Gastrocnemius medialis (tissue), 4 donors: Measurements from ENCODE around the gene FTL. TPM values are rescaled to one million over a fixed set of nuclear protein-coding genes. Genes with fewer than 3 reads are reported as not detected.
"Not testable (repeated sequence)": the region's sequence is repeated elsewhere in the genome, so short reads cannot be mapped to it uniquely, and the experiment has no call there.

Experiments used
- ATAC-seq, 2 donors: fragments of 150-250 bp; one replicate each; pipeline ENCODE4 v1.9.1; 2016
- DNase-seq, 2 donors: peaks; one replicate each; pipeline ENCODE4 v3.0.0-alpha.2; 2019
- H3K27ac ChIP-seq, 4 donors: fragments of 200-600 bp; sonication (generic); 1 replicate in 1 of 4; 2 replicates in 3 of 4; pipeline ENCODE4 v1.5.1; 2016 to 2018; ENCODE audit warnings: mild to moderate bottlenecking in 2 of 4, moderate library complexity in 1 of 4
- H3K27me3 ChIP-seq, 3 donors: fragments of 200-600 bp; sonication (generic) in 2 of 3; 1 replicate in 1 of 3; 2 replicates in 2 of 3; pipeline versions ENCODE4 v1.5.1 to v1.6.0; 2016 to 2019; ENCODE audit warnings: mild to moderate bottlenecking in 1 of 3, moderate library complexity in 1 of 3
- H3K36me3 ChIP-seq, 2 donors: fragments of 200-600 bp; sonication (generic) in 1 of 2; one replicate each; pipeline ENCODE4 v1.5.1; 2017 to 2018
- H3K4me1 ChIP-seq, 2 donors: fragments of 200-600 bp; sonication (generic) in 1 of 2; one replicate each; pipeline ENCODE4 v1.5.1; 2016 to 2017; ENCODE audit warnings: mild to moderate bottlenecking in 2 of 2
- H3K4me3 ChIP-seq, 4 donors: fragments of 200-600 bp; sonication (generic) in 3 of 4; 1 replicate in 1 of 4; 2 replicates in 3 of 4; pipeline ENCODE4 v1.5.1; 2016 to 2019; ENCODE audit warnings: mild to moderate bottlenecking in 2 of 4
- H3K9me3 ChIP-seq, 3 donors: fragments of 200-600 bp; sonication (generic) in 2 of 3; 1 replicate in 1 of 3; 2 replicates in 2 of 3; pipeline ENCODE4 v1.5.1; 2016 to 2019
- POLR2A ChIP-seq, 2 donors: fragments of 450-650 bp; IDR thresholded peaks; one replicate each; pipeline ENCODE4 v1.6.1; 2017; ENCODE audit warnings: antibody characterized with exemption in 2 of 2, mild to moderate bottlenecking in 2 of 2, moderate library complexity in 2 of 2
- in situ Hi-C, 4 donors: fragments of 200-750 bp; cut with MboI; loops; one replicate each; pipeline versions ENCODE4 v1.15.0 to v1.8.0; 2017; ENCODE audit warnings: low sequenced_read_pairs in 4 of 4
- intact Hi-C: fragments of 100-400 bp; cut with DNase I; formaldehyde crosslinking; loops from one replicate; pipeline ENCODE4 v1.15.1; 2023; ENCODE audit warnings: low total_unique reads
- total RNA-seq, 4 donors: library from RNA; depleted of rRNA; stranded (reverse); fragments of >200 nt; gene quantifications; one replicate each; pipeline versions ENCODE4 v1.1.0 to v1.2.3, GENCODE V29; 2016
- TF ChIP-seq, protein P1 (sequence below), 5 experiments: fragments of 450-650 bp in 3 of 5; fragments of 200-600 bp in 2 of 5; sonication (generic) in 2 of 5; IDR thresholded peaks in 4 of 5; conservative IDR thresholded peaks in 1 of 5; 1 replicate in 4 of 5; 2 replicates in 1 of 5; pipeline ENCODE4 v1.5.1; 2016 to 2019; ENCODE audit warnings: antibody characterized with exemption in 5 of 5, mild to moderate bottlenecking in 3 of 5, moderate library complexity in 3 of 5

The FTL gene
- total RNA-seq, 4 donors from 2014 or later, result 894 to 1,364 (median 1,121) TPM

DNA sequence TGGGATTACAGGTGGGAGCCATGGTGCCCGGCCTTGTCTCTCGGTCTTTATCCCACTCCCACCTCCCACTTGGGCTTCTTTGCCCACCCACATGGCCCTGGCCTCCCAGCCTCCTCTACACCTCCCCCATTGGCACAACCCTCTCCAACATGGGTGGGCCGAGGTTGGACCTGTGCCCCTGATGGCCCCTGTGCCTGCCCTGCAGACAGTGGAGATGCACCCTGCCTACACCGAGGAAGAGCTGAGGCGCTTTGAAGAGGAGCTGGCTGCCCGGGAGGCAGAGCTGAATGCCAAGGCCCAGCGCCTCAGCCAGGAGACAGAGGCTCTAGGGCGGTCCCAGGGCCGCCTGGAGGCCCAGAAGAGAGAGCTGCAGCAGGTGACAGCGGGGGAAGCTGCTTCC lies 44.2 kb upstream of the FTL start:
- no peaks in the 10 kb centered on the region for H3K9me3 ChIP-seq
- in situ Hi-C loops, result no loop called here
- no peak overlapping the region for H3K27ac ChIP-seq
- H3K4me1 ChIP-seq, result no peaks in the 10 kb centered on the region
- no peak overlapping the region for H3K4me3 ChIP-seq
- ATAC-seq (no peak), DNase-seq (no peak)
- TF ChIP-seq, protein P1, sequence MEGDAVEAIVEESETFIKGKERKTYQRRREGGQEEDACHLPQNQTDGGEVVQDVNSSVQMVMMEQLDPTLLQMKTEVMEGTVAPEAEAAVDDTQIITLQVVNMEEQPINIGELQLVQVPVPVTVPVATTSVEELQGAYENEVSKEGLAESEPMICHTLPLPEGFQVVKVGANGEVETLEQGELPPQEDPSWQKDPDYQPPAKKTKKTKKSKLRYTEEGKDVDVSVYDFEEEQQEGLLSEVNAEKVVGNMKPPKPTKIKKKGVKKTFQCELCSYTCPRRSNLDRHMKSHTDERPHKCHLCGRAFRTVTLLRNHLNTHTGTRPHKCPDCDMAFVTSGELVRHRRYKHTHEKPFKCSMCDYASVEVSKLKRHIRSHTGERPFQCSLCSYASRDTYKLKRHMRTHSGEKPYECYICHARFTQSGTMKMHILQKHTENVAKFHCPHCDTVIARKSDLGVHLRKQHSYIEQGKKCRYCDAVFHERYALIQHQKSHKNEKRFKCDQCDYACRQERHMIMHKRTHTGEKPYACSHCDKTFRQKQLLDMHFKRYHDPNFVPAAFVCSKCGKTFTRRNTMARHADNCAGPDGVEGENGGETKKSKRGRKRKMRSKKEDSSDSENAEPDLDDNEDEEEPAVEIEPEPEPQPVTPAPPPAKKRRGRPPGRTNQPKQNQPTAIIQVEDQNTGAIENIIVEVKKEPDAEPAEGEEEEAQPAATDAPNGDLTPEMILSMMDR (IDR thresholded peaks at IDR 0.05 in 4 of 5, conservative IDR thresholded peaks at IDR 0.05 in 1 of 5), result no peak
- no peak for TF ChIP-seq POLR2A (IDR thresholded peaks at IDR 0.05)
- H3K27me3 ChIP-seq, result no peaks in the 10 kb centered on the region
- intact Hi-C loops, result no loop called here
- peaks cover 0 to 61% of the 10 kb centered on the region in 2 donors for H3K36me3 ChIP-seq

DNA sequence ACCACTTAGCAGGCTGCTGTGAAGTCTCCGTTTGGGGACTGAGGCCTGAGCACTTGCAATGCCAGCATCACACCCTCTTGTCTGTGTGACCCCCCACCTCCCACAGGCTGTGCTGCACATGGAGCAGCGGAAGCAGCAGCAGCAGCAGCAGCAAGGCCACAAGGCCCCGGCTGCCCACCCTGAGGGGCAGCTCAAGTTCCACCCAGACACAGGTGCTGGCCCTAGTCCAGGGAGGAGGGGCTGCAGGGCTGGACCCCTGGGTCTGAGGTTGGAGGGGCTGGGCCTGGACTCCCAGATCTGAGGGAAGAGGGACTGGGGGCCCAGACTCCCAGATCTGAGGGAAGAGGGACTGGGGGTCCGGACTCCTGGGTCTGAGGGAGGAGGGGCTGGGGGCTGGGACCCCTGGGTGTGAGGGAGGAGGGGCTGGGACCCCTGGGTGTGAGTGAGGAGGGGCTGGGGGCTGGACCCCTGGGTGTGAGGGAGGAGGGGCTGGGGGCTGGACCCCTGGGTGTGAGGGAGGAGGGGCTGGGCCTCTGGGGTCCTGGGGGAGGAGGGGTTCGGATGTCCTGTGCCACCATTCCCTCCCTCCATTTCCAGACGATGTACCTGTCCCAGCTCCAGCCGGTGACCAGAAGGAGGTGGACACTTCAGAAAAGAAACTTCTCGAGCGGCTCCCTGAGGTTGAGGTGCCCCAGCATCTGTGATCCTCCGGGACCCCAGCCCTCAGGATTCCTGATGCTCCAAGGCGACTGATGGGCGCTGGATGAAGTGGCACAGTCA lies 43.2 kb upstream of the FTL start:
- Histone ChIP-seq H3K36me3 (peaks cover 0 to 52% of the 10 kb centered on the region in 2 donors), H3K27ac (no peak overlapping the region), H3K4me3 (no peak overlapping the region), H3K4me1 (no peaks in the 10 kb centered on the region), H3K9me3 (no peaks in the 10 kb centered on the region), H3K27me3 (no peaks in the 10 kb centered on the region)
- ATAC-seq, result no peak
- intact Hi-C loops, result no loop called here
- in situ Hi-C loops, result no loop called here
- no peak for DNase-seq
- TF ChIP-seq, protein P1 (IDR thresholded peaks at IDR 0.05 in 4 of 5, conservative IDR thresholded peaks at IDR 0.05 in 1 of 5), result no peak
- TF ChIP-seq POLR2A (IDR thresholded peaks at IDR 0.05), result no peak

DNA sequence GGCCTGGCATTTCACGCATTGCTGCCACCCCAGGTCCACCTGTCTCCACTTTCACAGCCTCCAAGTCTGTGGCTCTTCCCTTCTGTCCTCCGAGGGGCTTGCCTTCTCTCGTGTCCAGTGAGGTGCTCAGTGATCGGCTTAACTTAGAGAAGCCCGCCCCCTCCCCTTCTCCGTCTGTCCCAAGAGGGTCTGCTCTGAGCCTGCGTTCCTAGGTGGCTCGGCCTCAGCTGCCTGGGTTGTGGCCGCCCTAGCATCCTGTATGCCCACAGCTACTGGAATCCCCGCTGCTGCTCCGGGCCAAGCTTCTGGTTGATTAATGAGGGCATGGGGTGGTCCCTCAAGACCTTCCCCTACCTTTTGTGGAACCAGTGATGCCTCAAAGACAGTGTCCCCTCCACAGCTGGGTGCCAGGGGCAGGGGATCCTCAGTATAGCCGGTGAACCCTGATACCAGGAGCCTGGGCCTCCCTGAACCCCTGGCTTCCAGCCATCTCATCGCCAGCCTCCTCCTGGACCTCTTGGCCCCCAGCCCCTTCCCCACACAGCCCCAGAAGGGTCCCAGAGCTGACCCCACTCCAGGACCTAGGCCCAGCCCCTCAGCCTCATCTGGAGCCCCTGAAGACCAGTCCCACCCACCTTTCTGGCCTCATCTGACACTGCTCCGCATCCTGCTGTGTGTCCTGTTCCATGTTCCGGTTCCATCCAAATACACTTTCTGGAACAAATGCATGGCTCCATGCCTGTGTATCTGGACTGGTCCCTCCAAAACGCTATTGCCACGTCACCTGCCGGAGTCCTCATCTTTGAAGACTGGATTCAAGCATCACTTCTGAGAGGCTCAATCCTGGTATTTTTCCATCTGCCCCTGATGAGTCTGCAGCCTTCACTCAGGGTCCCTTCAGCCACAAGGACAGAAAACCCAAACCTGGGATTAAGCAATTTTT lies 42.3 kb upstream of the FTL start:
- DNase-seq, result no peak
- peaks cover 0 to 52% of the 10 kb centered on the region in 2 donors for H3K36me3 ChIP-seq
- in situ Hi-C loops (no loop called here), intact Hi-C loops (no loop called here)
- no peak for TF ChIP-seq POLR2A (IDR thresholded peaks at IDR 0.05)
- TF ChIP-seq, protein P1 (IDR thresholded peaks at IDR 0.05 in 4 of 5, conservative IDR thresholded peaks at IDR 0.05 in 1 of 5), result no peak
- H3K4me3 ChIP-seq, result no peak overlapping the region
- H3K27me3 ChIP-seq, result no peaks in the 10 kb centered on the region
- no peak overlapping the region for H3K27ac ChIP-seq
- ATAC-seq, result no peak
- no peaks in the 10 kb centered on the region for H3K4me1 ChIP-seq
- H3K9me3 ChIP-seq, result no peaks in the 10 kb centered on the region

DNA sequence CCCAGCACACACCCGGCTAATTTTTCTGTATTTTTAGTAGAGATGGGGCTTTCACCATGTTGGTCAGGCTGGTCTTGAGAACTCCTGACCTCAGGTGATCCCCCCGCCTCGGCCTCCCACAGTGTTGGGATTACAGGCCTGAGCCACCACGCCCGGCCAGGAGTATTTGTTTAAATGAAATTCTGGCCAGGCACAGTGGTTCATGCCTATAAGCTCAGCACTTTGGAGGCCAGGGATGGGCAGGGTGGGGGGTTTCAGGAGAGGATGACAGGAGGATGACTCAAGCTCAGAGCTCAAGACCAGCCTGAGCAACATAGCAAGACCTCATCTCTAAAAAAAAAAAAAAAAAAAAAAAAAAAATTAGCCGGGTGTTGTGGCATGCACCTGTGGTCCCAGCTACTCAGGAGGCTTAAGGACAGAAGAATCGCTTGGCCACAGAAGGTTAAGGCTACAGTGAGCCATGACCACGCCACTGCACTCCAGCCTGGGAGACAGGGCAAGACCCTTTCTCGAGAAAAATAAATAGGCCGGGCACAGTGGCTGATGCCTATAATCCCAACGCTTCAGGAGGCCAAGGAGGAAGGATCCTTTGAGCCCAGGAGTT lies 39.8 kb upstream of the FTL start:
- H3K27ac ChIP-seq, result no peak overlapping the region
- H3K9me3 ChIP-seq, result no peaks in the 10 kb centered on the region
- H3K4me1 ChIP-seq, result no peaks in the 10 kb centered on the region
- in situ Hi-C loops, result no loop called here
- DNase-seq, result no peak
- intact Hi-C loops, result no loop called here
- H3K4me3 ChIP-seq, result no peak overlapping the region
- peaks cover 0 to 30% of the 10 kb centered on the region in 2 donors for H3K36me3 ChIP-seq
- ATAC-seq, result no peak
- no peak for TF ChIP-seq POLR2A (IDR thresholded peaks at IDR 0.05)
- TF ChIP-seq, protein P1 (IDR thresholded peaks at IDR 0.05 in 4 of 5, conservative IDR thresholded peaks at IDR 0.05 in 1 of 5), result no peak
- no peaks in the 10 kb centered on the region for H3K27me3 ChIP-seq

DNA sequence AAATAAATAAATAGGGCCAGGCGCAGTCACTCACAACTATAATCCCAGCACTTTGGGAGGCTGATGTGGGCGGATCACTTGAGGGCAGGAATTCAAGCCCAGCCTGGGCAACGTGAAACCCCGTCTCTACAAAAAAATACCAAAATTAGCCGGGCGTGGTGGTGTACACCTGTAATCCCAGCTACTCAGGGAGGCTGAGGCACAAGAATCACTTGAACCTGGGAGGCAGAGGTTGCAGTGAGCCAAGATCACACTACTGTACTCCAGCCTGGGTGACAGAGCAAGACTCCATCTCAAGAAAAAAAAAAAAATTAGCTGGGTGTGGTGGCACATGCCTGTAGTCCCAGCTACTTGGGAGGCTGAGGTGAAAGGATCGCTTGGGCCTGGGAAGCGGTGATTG lies 39.2 kb upstream of the FTL start:
- ATAC-seq, H3K4me1 ChIP-seq, H3K4me3 ChIP-seq, in situ Hi-C loops, H3K27ac ChIP-seq, intact Hi-C loops, DNase-seq, H3K9me3 ChIP-seq, H3K27me3 ChIP-seq: not testable (repeated sequence)
- H3K36me3 ChIP-seq, result peaks cover 0 to 25% of the 10 kb centered on the region in 2 donors
